Keratinocyte (primary cell): ENCODE measurements around the gene CTSZ. TPM values are rescaled to one million over a fixed set of nuclear protein-coding genes. Genes with fewer than 3 reads are reported as not detected.
"Not testable (repeated sequence)": the region's sequence is repeated elsewhere in the genome, so short reads cannot be mapped to it uniquely, and the experiment has no call there.

Experiments
- DNase-seq: peaks from one replicate; pipeline ENCODE4 v3.0.0-alpha.2; 2011; ENCODE audit warnings: low read depth, missing footprints, low spot score
- FAIRE-seq: peaks from 2 replicates; lab custom pipeline; 2011; peaks lifted over from hg19 to GRCh38; lab: Jason Lieb, UNC
- H2AFZ ChIP-seq: 2 replicates; pipeline ENCODE4 v1.6.0; 2012; ENCODE audit warnings: low read length, control low read depth, inconsistent platforms; ENCODE audit not compliant: control insufficient read depth
- H3K27ac ChIP-seq: 2 replicates; pipeline ENCODE4 v1.5.1; 2011; ENCODE audit warnings: low read length; ENCODE audit not compliant: control insufficient read depth, insufficient read depth
- H3K27me3 ChIP-seq: 3 replicates; pipeline ENCODE4 v1.6.0; 2011; ENCODE audit warnings: low read length; ENCODE audit not compliant: control insufficient read depth, insufficient read depth; ENCODE audit errors: extremely low read depth
- H3K36me3 ChIP-seq, 2 experiments: 2 replicates in 1 of 2; 3 replicates in 1 of 2; pipeline ENCODE4 v1.5.1; 2011; ENCODE audit warnings: low read length in 2 of 2, mild to moderate bottlenecking in 1 of 2; ENCODE audit not compliant: control insufficient read depth in 2 of 2, insufficient read depth in 2 of 2; ENCODE audit errors: extremely low read depth in 1 of 2
- H3K4me1 ChIP-seq: 3 replicates; pipeline ENCODE4 v1.5.1; 2011; ENCODE audit warnings: low read length; ENCODE audit not compliant: control insufficient read depth, insufficient read depth; ENCODE audit errors: extremely low read depth
- H3K4me2 ChIP-seq: 3 replicates; pipeline ENCODE4 v1.6.0; 2011; ENCODE audit warnings: low read depth, low read length; ENCODE audit not compliant: control insufficient read depth, insufficient read depth; ENCODE audit errors: extremely low read depth
- H3K4me3 ChIP-seq, 3 experiments: fragments of 200-600 bp in 1 of 3; sonication (generic) in 1 of 3; 2 replicates in 2 of 3; 3 replicates in 1 of 3; pipeline ENCODE4 v1.5.1; 2011 to 2016; ENCODE audit warnings: low read length in 3 of 3, mild to moderate bottlenecking in 3 of 3, control low read depth in 2 of 3, inconsistent platforms in 1 of 3, low read depth in 1 of 3, mixed read lengths in 1 of 3, mixed run types in 1 of 3, moderate library complexity in 1 of 3; ENCODE audit not compliant: control insufficient read depth in 2 of 3, insufficient read depth in 2 of 3; ENCODE audit errors: extremely low read depth in 1 of 3
- H3K79me2 ChIP-seq: 2 replicates; pipeline ENCODE4 v1.6.0; 2012; ENCODE audit warnings: low read length; ENCODE audit not compliant: control insufficient read depth, insufficient read depth
- H3K9ac ChIP-seq: 3 replicates; pipeline ENCODE4 v1.6.0; 2011; ENCODE audit warnings: low read length; ENCODE audit not compliant: control insufficient read depth, insufficient read depth; ENCODE audit errors: extremely low read depth
- H3K9me1 ChIP-seq: 3 replicates; pipeline ENCODE4 v1.6.0; 2011; ENCODE audit warnings: low read length; ENCODE audit not compliant: control insufficient read depth, insufficient read depth; ENCODE audit errors: extremely low read depth
- H3K9me3 ChIP-seq: 2 replicates; pipeline ENCODE4 v1.5.1; 2012; ENCODE audit warnings: low read depth, low read length; ENCODE audit not compliant: control insufficient read depth
- H4K20me1 ChIP-seq: 3 replicates; pipeline ENCODE4 v1.6.0; 2011; ENCODE audit warnings: low read length; ENCODE audit not compliant: control insufficient read depth, insufficient read depth; ENCODE audit errors: extremely low read depth
- CTCF ChIP-seq, 3 experiments: IDR thresholded peaks in 1 of 3; conservative IDR thresholded peaks in 1 of 3; optimal IDR thresholded peaks in 1 of 3; 2 replicates in 2 of 3; 3 replicates in 1 of 3; pipeline versions ENCODE3 to v1.5.1; 2011; ENCODE audit warnings: low read length in 3 of 3, mild to moderate bottlenecking in 3 of 3, moderate library complexity in 2 of 3, control low read depth in 1 of 3, inconsistent platforms in 1 of 3; ENCODE audit not compliant: insufficient read depth in 2 of 3; ENCODE audit errors: extremely low read depth in 1 of 3
- EZH2 ChIP-seq: IDR thresholded peaks from one replicate; pipeline ENCODE4 v1.6.1; 2012; ENCODE audit warnings: inconsistent platforms, mild to moderate bottlenecking, low read length, moderate library complexity
- dilution Hi-C: fragments of 300-500 bp; cut with MboI; formaldehyde crosslinking; loops from one replicate; pipeline ENCODE4 v1.7.0; 2020; ENCODE audit warnings: low sequenced_read_pairs; ENCODE audit not compliant: extremely low pct_ligation_motif_present
- polyA plus RNA-seq, 5 experiments: library from polyadenylated mRNA; depleted of rRNA in 3 of 5; stranded (reverse) in 3 of 5; stranded (forward) in 1 of 5; unstranded in 1 of 5; fragments of >200 nt; gene quantifications; 1 replicate in 1 of 5; 2 replicates in 3 of 5; 3 replicates in 1 of 5; pipeline versions ENCODE4 v1.2.1 to v1.2.3, GENCODE V29; 2011 to 2012; ENCODE audit warnings: missing spikeins in 2 of 5, low read depth in 1 of 5, low replicate concordance in 1 of 5

Gene CTSZ
- polyA plus RNA-seq, 1 donor (not counting 4 experiments of a cell fraction or from before 2014, with no cell fraction given): 138 TPM

DNA sequence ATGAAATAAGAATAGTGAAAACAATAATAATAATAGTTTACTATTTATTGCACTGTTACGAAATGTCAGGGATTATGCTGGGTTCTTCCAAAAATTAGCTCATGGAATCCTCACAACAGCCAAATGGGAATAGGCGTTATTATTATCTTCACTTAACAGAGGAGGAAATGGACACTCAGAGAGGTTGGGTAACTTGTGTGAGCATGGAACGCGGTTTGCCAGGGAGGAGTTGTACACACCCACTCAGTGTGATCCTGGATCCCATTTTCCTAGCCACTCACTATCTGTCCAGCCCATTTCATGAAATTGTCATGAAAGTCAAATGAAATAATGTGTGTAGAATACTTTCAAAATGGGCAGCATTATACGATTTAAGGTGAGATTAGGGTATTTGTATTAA is 21.4 kb downstream of the CTSZ start:
- Histone ChIP-seq H3K9ac (no peak overlapping the region), H2AFZ (no peak overlapping the region), H3K27me3 (no peaks in the 10 kb centered on the region), H3K4me1 (peaks cover 6% of the 10 kb centered on the region), H3K36me3 (peaks cover 22 to 39% of the 10 kb centered on the region in 2 experiments), H3K27ac (no peak overlapping the region), H3K79me2 (peaks cover 45% of the 10 kb centered on the region), H3K4me3 (no peak overlapping the region), H4K20me1 (peaks cover 5% of the 10 kb centered on the region), H3K9me1 (no peaks in the 10 kb centered on the region), H3K4me2 (no peak overlapping the region), H3K9me3 (no peaks in the 10 kb centered on the region)
- dilution Hi-C loops: no loop called here
- no peak for DNase-seq
- FAIRE-seq: no peak
- TF ChIP-seq EZH2 (no peak), CTCF (optimal IDR thresholded peaks at IDR 0.05 in 1 of 3, IDR thresholded peaks at IDR 0.05 in 1 of 3, conservative IDR thresholded peaks at IDR 0.05 in 1 of 3; ENCODE audit: extremely low read depth in 1 of 3, insufficient read depth in 2 of 3, low read length in 3 of 3) (no peak)

- dilution Hi-C loops: no loop called here
- TF ChIP-seq CTCF (optimal IDR thresholded peaks at IDR 0.05 in 1 of 3, IDR thresholded peaks at IDR 0.05 in 1 of 3, conservative IDR thresholded peaks at IDR 0.05 in 1 of 3; ENCODE audit: extremely low read depth in 1 of 3, insufficient read depth in 2 of 3, low read length in 3 of 3): no peak
- TF ChIP-seq EZH2: no peak
- peaks cover 5% of the 10 kb centered on the region for H4K20me1 ChIP-seq
Observed at GRCh38 chr20:58984691-58985090, 22.4 kb downstream of the CTSZ start.

GRCh38 chr20:58983115-58983468 is 24.0 kb downstream of the CTSZ start:
- Histone ChIP-seq H3K79me2 (peaks cover 45% of the 10 kb centered on the region), H3K36me3 (peaks cover 13 to 21% of the 10 kb centered on the region in 2 experiments)
- H2AFZ ChIP-seq, H3K4me1 ChIP-seq, H3K27ac ChIP-seq, FAIRE-seq, H3K9me3 ChIP-seq, H3K4me2 ChIP-seq, DNase-seq, H3K9me1 ChIP-seq, H3K27me3 ChIP-seq, H3K9ac ChIP-seq, H4K20me1 ChIP-seq, H3K4me3 ChIP-seq, dilution Hi-C loops: not testable (repeated sequence)

More at GRCh38 chr20:58984691-58985090, 22.4 kb downstream of the CTSZ start:
- Histone ChIP-seq H3K79me2 (peaks cover 45% of the 10 kb centered on the region), H3K9me3 (no peaks in the 10 kb centered on the region), H3K4me2 (no peak overlapping the region), H3K4me3 (no peak overlapping the region), H3K4me1 (peaks cover 6% of the 10 kb centered on the region), H3K9ac (no peak overlapping the region), H3K36me3 (peaks cover 20 to 36% of the 10 kb centered on the region in 2 experiments), H2AFZ (no peak overlapping the region), H3K27me3 (no peaks in the 10 kb centered on the region), H3K27ac (no peak overlapping the region), H3K9me1 (no peaks in the 10 kb centered on the region)
- FAIRE-seq (no peak), DNase-seq (no peak)
